ENCODE measurements around the gene COL11A2.
"Not testable (repeated sequence)": the region's sequence is repeated elsewhere in the genome, so short reads cannot be mapped to it uniquely, and the experiment has no call there.

The COL11A2 gene

GRCh38 chr6:33150560-33150959 is 41.7 kb downstream of the COL11A2 start:
- DNase-seq = not testable (repeated sequence)

GRCh38 chr6:33147807-33148666 is 44.2 kb downstream of the COL11A2 start:
- no peak for DNase-seq

GRCh38 chr6:33144373-33144772 is 47.9 kb downstream of the COL11A2 start:
- no peak for DNase-seq

- no peak for DNase-seq
Observed at GRCh38 chr6:33143113-33143770, 49.0 kb downstream of the COL11A2 start.

- DNase-seq = no peak
Observed at GRCh38 chr6:33142501-33143070, 49.7 kb downstream of the COL11A2 start.

- DNase-seq = no peak
Observed at GRCh38 chr6:33140556-33140955, 51.7 kb downstream of the COL11A2 start.

- no peak for DNase-seq
Observed at GRCh38 chr6:33139596-33140206, 52.6 kb downstream of the COL11A2 start.

GRCh38 chr6:33136310-33136900 is 55.9 kb downstream of the COL11A2 start:
- no peak for DNase-seq

- DNase-seq = no peak
Observed at GRCh38 chr6:33132081-33132524, 60.2 kb downstream of the COL11A2 start.

- DNase-seq = no peak
Observed at GRCh38 chr6:33128318-33128717, 63.9 kb downstream of the COL11A2 start.

GRCh38 chr6:33126101-33126714 is 66.1 kb downstream of the COL11A2 start:
- no peak for DNase-seq

- no peak for DNase-seq
Observed at GRCh38 chr6:33124947-33125346, 67.3 kb downstream of the COL11A2 start.

GRCh38 chr6:33124525-33124901 is 67.8 kb downstream of the COL11A2 start:
- no peak for DNase-seq

- DNase-seq = no peak
Observed at GRCh38 chr6:33123732-33124524, 68.3 kb downstream of the COL11A2 start.

GRCh38 chr6:33123181-33123580 is 69.1 kb downstream of the COL11A2 start:
- DNase-seq = no peak

- DNase-seq = no peak
Observed at GRCh38 chr6:33120001-33120400, 72.3 kb downstream of the COL11A2 start.

- peak; percentile 30 for DNase-seq
Observed at GRCh38 chr6:33118525-33119123, 73.6 kb downstream of the COL11A2 start.

- DNase-seq = no peak
Observed at GRCh38 chr6:33117811-33118277, 74.4 kb downstream of the COL11A2 start.

GRCh38 chr6:33116841-33117711 is 75.2 kb downstream of the COL11A2 start:
- DNase-seq = no peak

GRCh38 chr6:33116417-33116816 is 75.8 kb downstream of the COL11A2 start:
- DNase-seq = no peak

Data from NCI-H1417 treated with DMSO at 0.1 percent for 48 hours (cell line).